Stimulated activated CD8-positive, alpha-beta memory T cell treated with anti-CD3 and anti-CD28 coated beads, Interleukin-7, amount 100 ng/mL, for 24 hours (primary cell): ENCODE data around the gene CCDC97.
A peak's percentile ranks its signal among the peaks of the same experiment; 100 is the strongest.
"Not testable (repeated sequence)": the region's sequence is repeated elsewhere in the genome, so short reads cannot be mapped to it uniquely, and the experiment has no call there.

Experiments
- DNase-seq: peaks from one replicate; pipeline ENCODE4 v3.0.0-alpha.2; 2020; ENCODE audit warnings: low read depth

CCDC97 gene

GRCh38 chr19:41339936-41340335 lies 30.0 kb downstream of the CCDC97 start:
- DNase-seq, result no peak

- no peak for DNase-seq
Measured at GRCh38 chr19:41341669-41342490, 31.9 kb downstream of the CCDC97 start.

GRCh38 chr19:41344162-41344561 lies 34.2 kb downstream of the CCDC97 start:
- no peak for DNase-seq

- DNase-seq, result not testable (repeated sequence)
Measured at GRCh38 chr19:41346916-41347315, 36.9 kb downstream of the CCDC97 start.

GRCh38 chr19:41350735-41351338 lies 40.9 kb downstream of the CCDC97 start:
- DNase-seq, result no peak

- peak; percentile 70 for DNase-seq
Measured at GRCh38 chr19:41351339-41352245, 41.6 kb downstream of the CCDC97 start.

- no peak for DNase-seq
Measured at GRCh38 chr19:41352279-41352608, 42.3 kb downstream of the CCDC97 start.

- DNase-seq, result peak; percentile 59
Measured at GRCh38 chr19:41352609-41353465, 42.9 kb downstream of the CCDC97 start.

- DNase-seq, result peak; percentile 80
Measured at GRCh38 chr19:41353466-41354342, 43.7 kb downstream of the CCDC97 start, which contains the start of gene TGFB1. TSS of gene TGFB1 (minus strand) at chr19:41353922. CDS start at chr19:41353044, 878 bp downstream.

GRCh38 chr19:41354343-41354953 lies 44.5 kb downstream of the CCDC97 start:
- DNase-seq, result no peak

GRCh38 chr19:41355035-41355434 lies 45.1 kb downstream of the CCDC97 start:
- DNase-seq, result no peak

GRCh38 chr19:41355802-41356201 lies 45.8 kb downstream of the CCDC97 start:
- no peak for DNase-seq

GRCh38 chr19:41356984-41357739 lies 47.2 kb downstream of the CCDC97 start:
- no peak for DNase-seq

- no peak for DNase-seq
Measured at GRCh38 chr19:41357746-41358145, 47.8 kb downstream of the CCDC97 start.

GRCh38 chr19:41359741-41360140 lies 49.8 kb downstream of the CCDC97 start:
- no peak for DNase-seq

- DNase-seq, result no peak
Measured at GRCh38 chr19:41362143-41362847, 52.3 kb downstream of the CCDC97 start.

- no peak for DNase-seq
Measured at GRCh38 chr19:41363371-41363752, 53.4 kb downstream of the CCDC97 start.

- peak; percentile 95 for DNase-seq
Measured at GRCh38 chr19:41363753-41364523, 54.0 kb downstream of the CCDC97 start, which contains the start of gene B9D2. TSS of gene B9D2 (minus strand) at chr19:41364149. CDS start at chr19:41363519, 630 bp downstream.
